ENCODE measurements around the gene MMD2. TPM values are rescaled to one million over a fixed set of nuclear protein-coding genes. Genes with fewer than 3 reads are reported as not detected.
"Not testable (repeated sequence)": the region's sequence is repeated elsewhere in the genome, so short reads cannot be mapped to it uniquely, and the experiment has no call there.

The MMD2 gene
- total RNA-seq, 4 donors from 2014 or later: not detected

DNA sequence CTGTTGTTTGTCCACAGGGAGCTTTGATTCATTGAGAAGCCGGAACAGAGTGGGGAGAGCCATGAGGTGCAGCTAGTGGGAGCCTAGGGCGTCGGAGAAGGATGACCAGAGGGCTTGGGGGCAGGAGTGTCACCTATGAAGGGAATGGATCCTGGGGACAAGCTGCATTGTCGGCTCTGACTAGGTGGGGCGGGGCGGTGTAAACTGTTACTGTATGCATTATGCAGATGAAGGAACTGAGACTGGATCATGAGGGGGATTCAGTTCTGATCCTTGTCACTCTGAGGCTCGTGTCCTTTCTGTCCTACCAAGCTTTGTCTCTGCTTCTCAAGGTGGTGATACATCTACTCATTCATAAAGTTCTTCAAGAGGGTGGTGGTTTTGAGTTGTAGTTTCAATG, 39.9 kb upstream of the MMD2 start:
- no peak overlapping the region for H3K4me3 ChIP-seq
- H3K36me3 ChIP-seq: no peaks in the 10 kb centered on the region
- TF ChIP-seq POLR2A (IDR thresholded peaks at IDR 0.05): no peak
- TF ChIP-seq, protein P1, sequence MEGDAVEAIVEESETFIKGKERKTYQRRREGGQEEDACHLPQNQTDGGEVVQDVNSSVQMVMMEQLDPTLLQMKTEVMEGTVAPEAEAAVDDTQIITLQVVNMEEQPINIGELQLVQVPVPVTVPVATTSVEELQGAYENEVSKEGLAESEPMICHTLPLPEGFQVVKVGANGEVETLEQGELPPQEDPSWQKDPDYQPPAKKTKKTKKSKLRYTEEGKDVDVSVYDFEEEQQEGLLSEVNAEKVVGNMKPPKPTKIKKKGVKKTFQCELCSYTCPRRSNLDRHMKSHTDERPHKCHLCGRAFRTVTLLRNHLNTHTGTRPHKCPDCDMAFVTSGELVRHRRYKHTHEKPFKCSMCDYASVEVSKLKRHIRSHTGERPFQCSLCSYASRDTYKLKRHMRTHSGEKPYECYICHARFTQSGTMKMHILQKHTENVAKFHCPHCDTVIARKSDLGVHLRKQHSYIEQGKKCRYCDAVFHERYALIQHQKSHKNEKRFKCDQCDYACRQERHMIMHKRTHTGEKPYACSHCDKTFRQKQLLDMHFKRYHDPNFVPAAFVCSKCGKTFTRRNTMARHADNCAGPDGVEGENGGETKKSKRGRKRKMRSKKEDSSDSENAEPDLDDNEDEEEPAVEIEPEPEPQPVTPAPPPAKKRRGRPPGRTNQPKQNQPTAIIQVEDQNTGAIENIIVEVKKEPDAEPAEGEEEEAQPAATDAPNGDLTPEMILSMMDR (IDR thresholded peaks at IDR 0.05): no peak
- no peaks in the 10 kb centered on the region for H3K4me1 ChIP-seq
- H3K9me3 ChIP-seq: no peaks in the 10 kb centered on the region
- no peak for DNase-seq
- intact Hi-C loops (cut with DNase I; ENCODE audit: low total_unique reads): no loop called here
- H3K27me3 ChIP-seq: no peaks in the 10 kb centered on the region
- no peak overlapping the region for H3K27ac ChIP-seq

DNA sequence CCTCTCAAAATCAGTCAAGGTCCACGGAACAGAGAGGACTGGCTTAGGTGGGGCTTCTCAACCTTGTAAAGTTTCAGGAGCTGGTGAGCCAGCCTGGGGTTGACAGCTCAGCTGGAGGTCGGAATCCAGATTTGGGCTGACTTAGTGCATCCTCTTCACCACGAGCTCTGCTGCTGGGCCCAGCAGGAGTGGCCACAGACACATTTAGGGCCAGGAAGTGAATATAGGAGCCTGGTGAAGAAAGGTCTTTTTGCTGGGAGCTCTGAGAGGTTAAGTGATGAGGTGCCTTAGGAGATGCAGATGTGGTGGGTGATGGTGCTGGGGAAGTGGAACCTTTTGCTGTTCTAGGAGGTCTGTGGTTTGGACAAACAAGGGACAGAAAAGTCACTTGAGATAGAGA, 39.3 kb upstream of the MMD2 start:
- Histone ChIP-seq H3K27ac (no peak overlapping the region), H3K4me3 (no peak overlapping the region), H3K27me3 (no peaks in the 10 kb centered on the region), H3K36me3 (no peaks in the 10 kb centered on the region), H3K4me1 (no peaks in the 10 kb centered on the region), H3K9me3 (no peaks in the 10 kb centered on the region)
- TF ChIP-seq POLR2A (IDR thresholded peaks at IDR 0.05): no peak
- TF ChIP-seq, protein P1 (IDR thresholded peaks at IDR 0.05): no peak
- intact Hi-C loops (cut with DNase I; ENCODE audit: low total_unique reads): no loop called here
- DNase-seq: no peak

- Histone ChIP-seq H3K9me3 (no peaks in the 10 kb centered on the region), H3K36me3 (no peaks in the 10 kb centered on the region), H3K4me1 (no peaks in the 10 kb centered on the region), H3K27ac (no peak overlapping the region), H3K4me3 (no peak overlapping the region), H3K27me3 (no peaks in the 10 kb centered on the region)
- no peak for DNase-seq
- intact Hi-C loops (cut with DNase I; ENCODE audit: low total_unique reads): no loop called here
- TF ChIP-seq, protein P1 (IDR thresholded peaks at IDR 0.05): no peak
- no peak for TF ChIP-seq POLR2A (IDR thresholded peaks at IDR 0.05)
These were observed 37.8 kb upstream of the MMD2 start for GRCh38 chr7:4996696-4997222.

DNA sequence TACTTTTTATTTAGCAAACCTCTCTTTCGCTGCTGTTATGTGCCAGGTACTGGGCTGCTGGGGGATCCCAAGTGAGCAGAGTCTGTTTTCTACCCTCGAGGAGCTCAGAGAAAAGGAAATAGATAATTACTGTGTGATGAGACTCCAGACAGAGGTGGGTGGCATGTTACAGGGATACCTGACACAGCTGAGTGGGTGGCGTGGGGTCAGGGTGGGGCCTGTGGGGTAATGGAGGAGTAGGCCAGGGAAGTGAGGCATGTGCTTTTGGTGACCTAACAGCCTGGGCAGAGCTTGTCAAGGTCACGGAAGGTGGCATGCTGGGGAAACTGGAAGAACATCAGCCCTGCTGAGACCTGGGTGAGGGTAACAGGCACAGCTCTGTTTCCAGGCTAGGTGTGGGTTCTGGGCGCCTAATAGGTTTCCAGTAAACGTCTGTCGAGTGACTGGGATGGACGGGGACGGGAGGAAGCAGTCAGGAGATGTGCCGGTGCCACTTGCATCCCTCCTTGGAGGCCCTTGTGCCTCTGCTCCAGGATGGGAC, 36.5 kb upstream of the MMD2 start:
- no peaks in the 10 kb centered on the region for H3K27me3 ChIP-seq
- no peak for DNase-seq
- intact Hi-C loops (cut with DNase I; ENCODE audit: low total_unique reads): no loop called here
- no peaks in the 10 kb centered on the region for H3K4me1 ChIP-seq
- H3K36me3 ChIP-seq: no peaks in the 10 kb centered on the region
- H3K4me3 ChIP-seq: no peak overlapping the region
- TF ChIP-seq, protein P1 (IDR thresholded peaks at IDR 0.05): no peak
- no peak for TF ChIP-seq POLR2A (IDR thresholded peaks at IDR 0.05)
- H3K27ac ChIP-seq: no peak overlapping the region
- no peaks in the 10 kb centered on the region for H3K9me3 ChIP-seq

DNA sequence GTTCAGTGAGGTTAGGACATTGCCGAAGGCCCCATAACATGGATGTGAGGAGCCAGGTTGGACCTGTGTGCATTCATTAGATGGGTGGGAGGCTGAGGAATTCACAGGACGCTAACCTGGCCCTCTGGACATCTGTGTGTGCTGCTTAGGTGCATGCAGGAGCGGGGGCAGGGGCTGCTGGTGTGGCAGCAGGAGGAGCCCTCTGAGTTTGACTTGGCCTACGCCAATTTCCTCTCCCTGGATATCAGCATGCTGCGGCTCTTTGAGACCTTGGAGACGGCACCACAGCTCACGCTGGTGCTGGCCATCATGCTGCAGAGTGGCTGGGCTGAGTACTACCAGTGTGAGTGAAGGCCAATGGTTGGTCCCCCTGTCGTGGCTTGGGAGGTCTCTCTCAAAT, 34.5 kb upstream of the MMD2 start:
- Histone ChIP-seq H3K27me3 (no peaks in the 10 kb centered on the region), H3K4me1 (no peaks in the 10 kb centered on the region), H3K9me3 (no peaks in the 10 kb centered on the region), H3K4me3 (no peak overlapping the region), H3K27ac (no peak overlapping the region), H3K36me3 (no peaks in the 10 kb centered on the region)
- intact Hi-C loops (cut with DNase I; ENCODE audit: low total_unique reads): no loop called here
- no peak for TF ChIP-seq POLR2A (IDR thresholded peaks at IDR 0.05)
- DNase-seq: no peak

- intact Hi-C loops (cut with DNase I; ENCODE audit: low total_unique reads); H3K4me3 ChIP-seq; H3K36me3 ChIP-seq; DNase-seq; H3K27ac ChIP-seq; H3K4me1 ChIP-seq; H3K27me3 ChIP-seq; H3K9me3 ChIP-seq: not testable (repeated sequence)
These were observed 23.8 kb upstream of the MMD2 start for GRCh38 chr7:4982741-4983140.

- H3K27ac ChIP-seq; DNase-seq; H3K36me3 ChIP-seq; H3K27me3 ChIP-seq; H3K9me3 ChIP-seq; H3K4me1 ChIP-seq; intact Hi-C loops (cut with DNase I; ENCODE audit: low total_unique reads); H3K4me3 ChIP-seq: not testable (repeated sequence)
These were observed 22.4 kb upstream of the MMD2 start for GRCh38 chr7:4981295-4981890.

DNA sequence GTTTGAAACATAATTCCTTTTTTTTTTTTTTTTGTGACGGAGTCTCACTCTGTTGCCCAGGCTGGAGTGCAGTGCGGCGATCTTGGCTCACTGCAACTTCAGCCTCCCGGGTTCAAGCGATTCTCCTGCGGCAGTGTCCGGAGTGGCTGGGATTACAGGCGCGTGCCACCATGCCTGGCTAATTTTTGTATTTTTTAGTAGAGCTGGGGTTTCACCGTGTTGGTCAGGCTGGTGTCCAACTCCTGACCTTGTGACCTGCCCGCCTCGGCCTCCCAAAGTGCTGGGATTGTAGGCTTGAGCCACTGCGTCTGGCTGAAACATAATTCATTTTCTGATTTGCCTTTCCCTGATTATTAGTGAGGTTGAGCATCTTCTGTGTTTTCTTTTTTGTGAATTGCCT, 16.6 kb upstream of the MMD2 start:
- H3K36me3 ChIP-seq; H3K27me3 ChIP-seq; H3K27ac ChIP-seq; H3K4me1 ChIP-seq; intact Hi-C loops (cut with DNase I; ENCODE audit: low total_unique reads); H3K4me3 ChIP-seq; H3K9me3 ChIP-seq; DNase-seq: not testable (repeated sequence)

Measured in uterus (tissue), 4 donors.